ENCODE measurements around the gene PRUNE2. TPM values are rescaled to one million over a fixed set of nuclear protein-coding genes. Genes with fewer than 3 reads are reported as not detected.
A peak's percentile ranks its signal among the peaks of the same experiment; 100 is the strongest.

PRUNE2 gene
- total and polyA plus RNA-seq, 9 of the 15 experiments (the other 6 are each of a cell fraction or from before 2014, with no cell fraction given), result 0.05 to 0.45 (median 0.18) TPM; not detected in 1

- TF ChIP-seq ZBTB40 (IDR thresholded peaks at IDR 0.05) (peak; percentile 91), ZBTB40 (CRISPR knock-in tag; IDR thresholded peaks at IDR 0.05) (peak; percentile 56; the same call in 1 of the 2 replicates), ZNF444 (CRISPR knock-in tag; IDR thresholded peaks at IDR 0.05) (no peak), GATAD2B (IDR thresholded peaks at IDR 0.05; ENCODE audit: borderline replicate concordance) (no peak), CREB3L1 (IDR thresholded peaks at IDR 0.05; ENCODE audit: borderline replicate concordance, low read depth) (no peak), FOXJ2 (tag; IDR thresholded peaks at IDR 0.05) (no peak), CHD4 (IDR thresholded peaks at IDR 0.05; ENCODE audit: insufficient read depth, insufficient replicate concordance, low read depth, low read length, poor library complexity, severe bottlenecking) (no peak), SLC30A9 (CRISPR knock-in tag; IDR thresholded peaks at IDR 0.05) (no peak), U2AF1 (optimal IDR thresholded peaks at IDR 0.05; ENCODE audit: low read depth, low read length) (no peak), SMAD4 (CRISPR knock-in tag; conservative IDR thresholded peaks at IDR 0.05) (0 out of 2 replicates have a peak, but pooled peaks have one; percentile 51), ESRRB (CRISPR knock-in tag; IDR thresholded peaks at IDR 0.05; ENCODE audit: borderline replicate concordance) (no peak), SRSF1 (IDR thresholded peaks at IDR 0.05; ENCODE audit: low read depth, low read length) (no peak), ZNF518B (CRISPR knock-in tag; IDR thresholded peaks at IDR 0.05) (no peak), ZKSCAN8 (CRISPR knock-in tag; IDR thresholded peaks at IDR 0.05) (no peak)
Measured at GRCh38 chr9:76667521-76667957, 238.4 kb downstream of the PRUNE2 start (continued).

Measured in K562 (cell line).